GM12892 (cell line): ENCODE results near the gene SMYD5.

Source experiments
- POLR2A ChIP-seq: IDR thresholded peaks from 2 replicates; pipeline ENCODE4 v1.6.1; 2011; ENCODE audit warnings: low read depth, low read length, control low read depth
- POLR2AphosphoS5 ChIP-seq: IDR thresholded peaks from 2 replicates; pipeline ENCODE4 v1.6.1; 2011; ENCODE audit warnings: low read depth, low read length, control low read depth

- TF ChIP-seq POLR2A (no peak), POLR2AphosphoS5 (no peak)
These were observed 32.8 kb downstream of the SMYD5 start for GRCh38 chr2:73246850-73247249.
